SK-N-SH (cell line): ENCODE results near the gene TMEM109. TPM values are rescaled to one million over a fixed set of nuclear protein-coding genes. Genes with fewer than 3 reads are reported as not detected.

ENCODE experiments used
- EP300 ChIP-seq, 2 experiments: IDR thresholded peaks; 2 replicates each; pipeline versions ENCODE4 v1.4.0 to v1.6.1; 2012; ENCODE audit warnings: borderline replicate concordance in 1 of 2, low read depth in 1 of 2, low read length in 1 of 2
- FOXM1 ChIP-seq: IDR thresholded peaks from 2 replicates; pipeline ENCODE4 v1.4.0; 2012; ENCODE audit warnings: low read depth, mild to moderate bottlenecking
- GABPA ChIP-seq: IDR thresholded peaks from 2 replicates; pipeline ENCODE4 v1.4.0; 2012; ENCODE audit warnings: low read depth, mild to moderate bottlenecking
- GATA2 ChIP-seq: sonication (generic); formaldehyde crosslinking; IDR thresholded peaks from 2 replicates; pipeline ENCODE4 v1.5.0; 2020; ENCODE audit warnings: mild to moderate bottlenecking, missing genetic modification reagents
- JUND ChIP-seq: IDR thresholded peaks from 2 replicates; pipeline ENCODE4 v1.4.0; 2012
- NRF1 ChIP-seq: IDR thresholded peaks from 2 replicates; pipeline ENCODE4 v1.6.1; 2012; ENCODE audit warnings: low read depth, mild to moderate bottlenecking, low read length
- POLR2AphosphoS5 ChIP-seq: IDR thresholded peaks from 2 replicates; pipeline ENCODE4 v1.6.1; 2012; ENCODE audit warnings: low read depth, low read length
- RFX5 ChIP-seq: IDR thresholded peaks from 2 replicates; pipeline ENCODE4 v1.6.1; 2012; ENCODE audit warnings: mild to moderate bottlenecking, improper control_type of control experiment, low read length
- TCF12 ChIP-seq: IDR thresholded peaks from 2 replicates; pipeline ENCODE4 v1.4.0; 2012
- YY1 ChIP-seq: IDR thresholded peaks from 2 replicates; pipeline ENCODE4 v1.4.0; 2012; ENCODE audit warnings: low read depth, mild to moderate bottlenecking
- polyA plus RNA-seq, 3 experiments: library from polyadenylated mRNA; depleted of rRNA; stranded (reverse); fragments of >200 nt; gene quantifications; 2 replicates each; pipeline ENCODE4 v1.2.3, GENCODE V29; 2012
- TF ChIP-seq, protein P1 (sequence below): IDR thresholded peaks from 2 replicates; pipeline ENCODE4 v1.4.0; 2012; ENCODE audit warnings: low read depth, borderline replicate concordance
- TF ChIP-seq, protein P2 (sequence below): fragments of 200-600 bp; sonication (generic); IDR thresholded peaks from 2 replicates; pipeline ENCODE4 v1.6.1; 2017; ENCODE audit warnings: antibody characterized with exemption, mild to moderate bottlenecking, moderate library complexity
- TF ChIP-seq, protein P3 (sequence below): fragments of 150-350 bp; IDR thresholded peaks from 2 replicates; pipeline ENCODE4 v1.6.1; 2017; ENCODE audit warnings: antibody characterized with exemption, low read length, low read depth, borderline replicate concordance
- TF ChIP-seq, protein P4 (sequence below): IDR thresholded peaks from 2 replicates; pipeline ENCODE4; 2012

The TMEM109 gene
- polyA plus RNA-seq, 1 of the 3 experiments (the other 2 are of a cell fraction) = 52.7 TPM

DNA sequence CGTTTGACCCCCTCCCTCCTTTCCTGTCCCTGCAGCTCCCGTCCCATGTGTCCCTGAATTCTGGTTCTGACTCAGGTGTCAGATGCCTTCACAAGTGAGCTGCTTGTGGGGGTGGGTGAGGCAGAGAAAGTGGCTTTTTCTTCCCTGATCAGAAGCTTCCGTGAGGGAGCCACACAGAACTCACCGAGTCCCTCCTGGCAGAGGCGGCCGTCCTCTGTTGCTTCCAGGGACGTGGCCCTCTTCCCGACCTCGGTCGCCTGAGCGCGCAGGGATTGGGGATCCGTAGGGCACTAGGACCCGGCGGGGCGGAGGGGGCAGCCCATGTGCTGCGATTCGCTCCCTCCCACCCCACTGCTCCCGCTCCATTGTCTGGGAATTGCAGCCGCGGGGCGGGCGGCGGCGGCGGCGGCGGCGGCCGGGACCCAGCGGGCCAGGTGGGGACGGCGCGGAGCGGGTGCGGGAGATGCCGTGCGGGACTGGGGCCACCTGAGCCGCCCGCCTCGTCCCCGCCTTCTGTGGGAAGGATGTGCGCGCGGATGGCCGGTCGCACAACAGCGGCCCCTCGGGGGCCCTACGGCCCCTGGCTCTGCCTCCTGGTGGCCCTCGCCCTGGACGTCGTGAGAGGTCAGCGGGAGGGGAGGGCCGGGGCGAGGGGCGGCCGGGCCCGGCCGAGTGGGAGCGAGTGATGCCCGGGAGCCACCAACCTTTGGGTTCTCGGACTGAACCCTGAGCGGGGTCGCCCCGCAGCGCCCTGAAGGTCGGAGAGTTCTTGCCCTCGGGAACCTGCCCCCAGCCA lies 10.3 kb downstream of the TMEM109 start, which contains the start of gene TMEM132A (continued):
- TF ChIP-seq, protein P1, sequence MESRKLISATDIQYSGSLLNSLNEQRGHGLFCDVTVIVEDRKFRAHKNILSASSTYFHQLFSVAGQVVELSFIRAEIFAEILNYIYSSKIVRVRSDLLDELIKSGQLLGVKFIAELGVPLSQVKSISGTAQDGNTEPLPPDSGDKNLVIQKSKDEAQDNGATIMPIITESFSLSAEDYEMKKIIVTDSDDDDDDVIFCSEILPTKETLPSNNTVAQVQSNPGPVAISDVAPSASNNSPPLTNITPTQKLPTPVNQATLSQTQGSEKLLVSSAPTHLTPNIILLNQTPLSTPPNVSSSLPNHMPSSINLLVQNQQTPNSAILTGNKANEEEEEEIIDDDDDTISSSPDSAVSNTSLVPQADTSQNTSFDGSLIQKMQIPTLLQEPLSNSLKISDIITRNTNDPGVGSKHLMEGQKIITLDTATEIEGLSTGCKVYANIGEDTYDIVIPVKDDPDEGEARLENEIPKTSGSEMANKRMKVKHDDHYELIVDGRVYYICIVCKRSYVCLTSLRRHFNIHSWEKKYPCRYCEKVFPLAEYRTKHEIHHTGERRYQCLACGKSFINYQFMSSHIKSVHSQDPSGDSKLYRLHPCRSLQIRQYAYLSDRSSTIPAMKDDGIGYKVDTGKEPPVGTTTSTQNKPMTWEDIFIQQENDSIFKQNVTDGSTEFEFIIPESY = no peak
- peak; percentile 25; the same call in 1 of the 2 replicates for TF ChIP-seq TCF12
- TF ChIP-seq EP300 (IDR thresholded peaks at IDR 0.05; ENCODE audit: borderline replicate concordance in 1 of 2, low read depth in 1 of 2, low read length in 1 of 2) = peak in 1 of 2 experiments; percentile 40; a peak in 1 of 4 replicates
- TF ChIP-seq POLR2AphosphoS5 = no peak
- TF ChIP-seq, protein P2, sequence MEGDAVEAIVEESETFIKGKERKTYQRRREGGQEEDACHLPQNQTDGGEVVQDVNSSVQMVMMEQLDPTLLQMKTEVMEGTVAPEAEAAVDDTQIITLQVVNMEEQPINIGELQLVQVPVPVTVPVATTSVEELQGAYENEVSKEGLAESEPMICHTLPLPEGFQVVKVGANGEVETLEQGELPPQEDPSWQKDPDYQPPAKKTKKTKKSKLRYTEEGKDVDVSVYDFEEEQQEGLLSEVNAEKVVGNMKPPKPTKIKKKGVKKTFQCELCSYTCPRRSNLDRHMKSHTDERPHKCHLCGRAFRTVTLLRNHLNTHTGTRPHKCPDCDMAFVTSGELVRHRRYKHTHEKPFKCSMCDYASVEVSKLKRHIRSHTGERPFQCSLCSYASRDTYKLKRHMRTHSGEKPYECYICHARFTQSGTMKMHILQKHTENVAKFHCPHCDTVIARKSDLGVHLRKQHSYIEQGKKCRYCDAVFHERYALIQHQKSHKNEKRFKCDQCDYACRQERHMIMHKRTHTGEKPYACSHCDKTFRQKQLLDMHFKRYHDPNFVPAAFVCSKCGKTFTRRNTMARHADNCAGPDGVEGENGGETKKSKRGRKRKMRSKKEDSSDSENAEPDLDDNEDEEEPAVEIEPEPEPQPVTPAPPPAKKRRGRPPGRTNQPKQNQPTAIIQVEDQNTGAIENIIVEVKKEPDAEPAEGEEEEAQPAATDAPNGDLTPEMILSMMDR = no peak
- TF ChIP-seq, protein P3, sequence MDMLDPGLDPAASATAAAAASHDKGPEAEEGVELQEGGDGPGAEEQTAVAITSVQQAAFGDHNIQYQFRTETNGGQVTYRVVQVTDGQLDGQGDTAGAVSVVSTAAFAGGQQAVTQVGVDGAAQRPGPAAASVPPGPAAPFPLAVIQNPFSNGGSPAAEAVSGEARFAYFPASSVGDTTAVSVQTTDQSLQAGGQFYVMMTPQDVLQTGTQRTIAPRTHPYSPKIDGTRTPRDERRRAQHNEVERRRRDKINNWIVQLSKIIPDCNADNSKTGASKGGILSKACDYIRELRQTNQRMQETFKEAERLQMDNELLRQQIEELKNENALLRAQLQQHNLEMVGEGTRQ = no peak
- TF ChIP-seq YY1 = no peak
- no peak for TF ChIP-seq GABPA
- TF ChIP-seq RFX5 = no peak
- TF ChIP-seq FOXM1 = no peak
- TF ChIP-seq, protein P4, sequence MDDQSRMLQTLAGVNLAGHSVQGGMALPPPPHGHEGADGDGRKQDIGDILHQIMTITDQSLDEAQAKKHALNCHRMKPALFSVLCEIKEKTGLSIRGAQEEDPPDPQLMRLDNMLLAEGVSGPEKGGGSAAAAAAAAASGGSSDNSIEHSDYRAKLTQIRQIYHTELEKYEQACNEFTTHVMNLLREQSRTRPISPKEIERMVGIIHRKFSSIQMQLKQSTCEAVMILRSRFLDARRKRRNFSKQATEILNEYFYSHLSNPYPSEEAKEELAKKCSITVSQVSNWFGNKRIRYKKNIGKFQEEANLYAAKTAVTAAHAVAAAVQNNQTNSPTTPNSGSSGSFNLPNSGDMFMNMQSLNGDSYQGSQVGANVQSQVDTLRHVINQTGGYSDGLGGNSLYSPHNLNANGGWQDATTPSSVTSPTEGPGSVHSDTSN = peak; percentile 38; the same call in 1 of the 2 replicates
- TF ChIP-seq NRF1 = no peak
- TF ChIP-seq GATA2 (CRISPR knock-in tag) = no peak
- no peak for TF ChIP-seq JUND
